GM21825 (cell line): ENCODE measurements around the gene KCNK3.
A peak's percentile ranks its signal among the peaks of the same experiment; 100 is the strongest.
"Not testable (repeated sequence)": the region's sequence is repeated elsewhere in the genome, so short reads cannot be mapped to it uniquely, and the experiment has no call there.

Experiments used
- ATAC-seq: cut with Tn5 transposase; IDR thresholded peaks from one replicate; pipeline ENCODE4 v1.9.1; 2021; ENCODE audit warnings: mild to moderate bottlenecking, moderate library complexity; ENCODE audit not compliant: unreplicated experiment

The KCNK3 gene

GRCh38 chr2:26750467-26750866, 57.9 kb downstream of the KCNK3 start:
- ATAC-seq = not testable (repeated sequence)

- ATAC-seq = no peak
These were observed 60.1 kb downstream of the KCNK3 start for GRCh38 chr2:26752656-26753055.

- ATAC-seq = no peak
These were observed 62.0 kb downstream of the KCNK3 start for GRCh38 chr2:26754539-26754938.

- ATAC-seq = no peak
These were observed 62.6 kb downstream of the KCNK3 start for GRCh38 chr2:26754972-26755670.

DNA sequence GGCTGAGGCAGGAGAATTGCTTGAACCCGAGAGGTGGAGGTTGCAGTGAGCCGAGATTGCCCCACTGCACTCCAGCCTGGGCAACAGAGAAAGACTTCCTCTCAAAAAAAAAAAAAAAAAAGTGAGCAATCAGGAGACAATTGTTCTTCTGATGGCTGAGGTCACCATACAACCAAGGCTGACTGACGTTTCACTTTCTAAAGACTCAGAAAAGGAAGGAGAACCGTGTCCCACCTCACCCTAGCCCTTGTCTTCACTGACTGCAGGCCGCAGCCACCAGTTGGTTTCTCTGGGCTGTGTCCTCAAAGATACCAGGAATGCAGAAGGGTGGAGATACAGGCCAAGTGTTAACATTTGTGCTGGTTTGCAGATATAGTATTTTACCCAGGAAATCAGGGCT, 63.8 kb downstream of the KCNK3 start:
- ATAC-seq = no peak

GRCh38 chr2:26757873-26758789, 65.6 kb downstream of the KCNK3 start:
- ATAC-seq = no peak

- ATAC-seq = no peak
These were observed 66.3 kb downstream of the KCNK3 start for GRCh38 chr2:26758790-26759321.

- no peak for ATAC-seq
These were observed 67.3 kb downstream of the KCNK3 start for GRCh38 chr2:26759845-26760244.

DNA sequence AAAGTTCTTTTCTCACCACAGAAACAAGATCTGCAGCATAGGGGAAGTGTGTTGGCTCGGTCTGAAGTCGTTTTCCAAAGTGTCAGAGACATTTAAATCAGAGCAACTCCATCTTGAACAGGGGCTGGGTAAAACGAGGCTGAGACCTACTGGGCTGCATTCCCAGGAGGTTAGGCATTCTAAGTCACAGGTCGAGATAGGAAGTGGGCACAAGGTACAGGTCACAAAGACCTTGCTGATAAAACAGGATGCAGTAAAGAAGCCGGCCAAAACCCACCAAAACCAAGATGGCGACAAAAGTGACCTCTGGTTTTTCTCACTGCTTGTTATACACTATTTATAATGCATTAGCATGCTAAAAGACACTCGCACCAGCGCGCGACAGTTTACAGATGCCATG, 68.5 kb downstream of the KCNK3 start:
- ATAC-seq = not testable (repeated sequence)

DNA sequence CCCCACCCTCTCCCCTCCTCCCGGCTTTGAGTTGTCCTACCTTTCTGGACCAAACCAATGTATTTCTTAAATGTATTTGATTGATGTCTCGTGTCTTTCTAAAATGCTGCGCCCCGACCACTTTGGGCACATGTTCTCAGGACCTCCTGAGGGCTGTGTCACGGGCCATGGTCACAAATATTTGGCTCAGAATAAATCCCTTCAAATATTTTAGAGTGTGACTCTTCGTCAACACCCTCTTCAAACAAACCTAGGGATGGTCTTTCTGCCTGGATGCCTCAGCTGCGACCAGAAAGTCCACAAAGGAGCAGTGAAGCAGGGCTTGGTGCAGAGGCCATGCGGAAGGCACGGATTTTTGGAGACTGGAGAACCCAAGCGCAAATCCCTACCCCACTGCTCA, 70.5 kb downstream of the KCNK3 start:
- ATAC-seq = no peak

- ATAC-seq = peak; percentile 81
These were observed 71.8 kb downstream of the KCNK3 start, which contains the start of gene SLC35F6 for GRCh38 chr2:26764078-26764887. Gene SLC35F6 (plus strand): TSS chr2:26764284. CDS start chr2:26764350, 66 bp downstream.

- ATAC-seq = no peak
These were observed 72.4 kb downstream of the KCNK3 start for GRCh38 chr2:26764906-26765305.

DNA sequence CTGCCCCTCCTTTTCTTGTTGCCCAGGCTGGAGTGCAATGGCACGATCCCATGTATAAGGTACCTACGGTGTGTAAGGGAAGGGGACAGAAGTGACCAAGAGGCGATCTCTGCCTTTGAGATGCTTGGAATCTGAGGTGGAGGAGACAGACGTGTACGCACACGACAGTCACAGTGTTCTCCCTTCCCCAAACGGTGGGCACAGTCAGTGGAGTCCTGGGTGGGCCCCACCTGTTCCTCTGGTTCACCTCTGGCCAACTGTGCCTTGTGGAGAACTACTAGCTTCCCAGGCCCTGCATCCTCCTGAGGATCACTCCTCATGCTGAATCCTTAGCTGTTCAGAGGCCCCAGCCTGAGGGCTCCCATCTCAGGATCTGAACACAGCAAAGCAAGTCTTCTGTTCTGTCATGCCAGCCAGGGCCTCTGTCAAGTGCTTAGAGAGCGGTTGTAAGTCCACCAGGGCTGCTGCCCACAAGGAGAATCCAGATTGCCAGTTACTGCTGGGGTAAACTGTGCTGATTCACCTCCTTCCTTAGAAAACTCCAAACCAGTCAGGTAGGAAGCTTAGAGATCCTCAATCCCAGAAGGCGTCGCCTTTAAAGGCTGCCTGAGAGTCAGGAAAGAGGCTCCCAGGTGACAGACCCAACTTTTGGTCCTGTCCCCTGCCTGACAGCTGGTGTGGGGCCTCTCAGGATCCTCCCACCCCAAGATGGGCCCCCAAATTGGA, 73.1 kb downstream of the KCNK3 start:
- no peak for ATAC-seq

DNA sequence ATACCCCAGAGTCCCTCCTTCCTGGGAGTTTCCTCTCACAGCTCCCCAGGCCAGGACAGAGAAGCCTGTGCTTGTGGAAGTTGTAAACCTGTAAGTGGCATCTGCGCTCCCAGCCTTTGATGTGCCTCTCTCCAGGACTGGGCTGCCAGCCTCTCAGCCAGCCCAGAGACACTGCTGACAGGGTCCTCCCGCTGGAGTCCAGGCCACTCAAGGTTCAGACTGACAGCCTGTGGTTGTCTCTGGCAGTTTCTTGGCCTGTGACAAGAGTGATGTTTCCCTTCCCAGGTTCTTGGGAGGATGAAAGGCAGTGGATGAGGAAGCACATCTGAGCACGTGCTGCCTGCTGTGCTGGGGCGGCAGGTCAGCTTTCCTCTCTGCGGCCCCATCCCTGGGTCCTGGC, 74.6 kb downstream of the KCNK3 start:
- ATAC-seq = no peak

GRCh38 chr2:26767894-26768487, 75.5 kb downstream of the KCNK3 start:
- ATAC-seq = no peak

DNA sequence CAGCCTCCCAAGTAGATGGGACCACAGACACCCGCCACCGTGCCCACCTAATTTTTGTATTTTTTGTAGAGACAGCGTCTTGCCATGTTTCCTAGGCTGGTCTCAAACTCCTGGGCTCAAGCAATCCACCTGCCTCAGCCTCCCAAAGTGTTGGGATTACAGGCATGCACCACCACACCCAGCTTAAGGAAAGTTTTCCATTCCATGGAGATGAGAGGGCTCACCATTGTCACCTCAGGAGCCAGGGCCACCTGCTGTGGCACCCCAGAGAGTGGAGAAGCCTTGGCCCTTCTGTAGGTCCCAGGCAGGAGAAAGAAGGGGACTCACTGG, 76.2 kb downstream of the KCNK3 start:
- ATAC-seq = no peak

- no peak for ATAC-seq
These were observed 76.7 kb downstream of the KCNK3 start for GRCh38 chr2:26769089-26769761.

DNA sequence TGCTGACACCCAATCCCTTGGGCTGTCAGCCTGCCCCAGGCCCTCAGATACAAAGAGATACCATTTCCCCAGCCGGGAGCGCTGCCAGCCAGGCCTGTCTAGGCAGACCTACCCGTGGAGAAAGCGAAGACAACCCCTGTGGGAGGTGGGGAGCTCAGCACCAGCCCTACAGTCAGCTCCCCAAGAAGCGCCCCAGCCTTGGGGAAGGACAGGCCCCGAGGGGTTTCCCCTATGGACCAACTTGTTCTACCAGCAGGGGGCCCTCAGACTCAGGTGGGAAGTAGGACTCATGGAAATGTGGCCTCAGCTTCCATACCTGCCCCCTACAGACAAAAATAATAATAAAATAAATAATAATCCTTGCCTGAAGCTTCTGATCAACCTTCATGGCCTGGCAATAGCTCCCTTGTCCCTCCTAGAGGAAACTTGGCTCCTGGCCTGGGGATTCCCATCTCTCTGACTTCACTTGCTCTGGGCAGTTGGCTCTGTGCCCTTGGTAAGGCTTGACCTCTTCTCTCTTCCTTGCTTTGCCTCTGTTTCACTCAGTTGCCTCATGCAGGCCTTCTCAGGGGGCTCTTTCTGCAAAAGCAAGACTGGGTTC, 78.6 kb downstream of the KCNK3 start:
- no peak for ATAC-seq
